Measurements from ENCODE around the gene NEUROD6.

Gene NEUROD6

DNA sequence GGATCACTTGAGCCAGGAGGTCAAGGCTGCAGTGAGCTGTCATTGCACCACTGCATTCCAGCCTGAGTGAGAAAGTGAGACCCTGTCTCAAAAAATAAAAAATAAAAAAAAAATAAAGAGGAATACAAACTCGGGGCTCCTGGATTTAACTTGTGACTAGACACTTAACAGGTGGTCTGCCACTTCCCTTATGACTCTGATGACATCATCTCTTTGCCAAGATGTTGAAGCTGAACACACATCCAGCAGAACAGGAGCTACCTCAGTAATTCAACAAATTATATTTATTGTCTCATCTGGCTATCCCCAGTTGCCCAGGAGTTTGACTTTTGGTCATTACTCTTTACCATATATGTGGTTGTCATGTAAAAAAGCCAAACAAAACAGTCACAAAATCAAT, 35.3 kb downstream of the NEUROD6 start:
- Histone ChIP-seq H3K4me1 (ENCODE audit: low read length) (no peaks in the 10 kb centered on the region), H3K4me3 (ENCODE audit: low read length) (no peak overlapping the region), H3K9me3 (replicated peaks; ENCODE audit: insufficient read depth, low read length) (no peaks in the 10 kb centered on the region), H3K27ac (ENCODE audit: low read length) (no peak overlapping the region), H3K4me2 (ENCODE audit: low read depth, low read length) (no peak overlapping the region), H3K36me3 (replicated peaks; ENCODE audit: insufficient read depth, low read length) (no peaks in the 10 kb centered on the region), H3K9me2 (replicated peaks; ENCODE audit: insufficient read depth, low read length) (no peaks in the 10 kb centered on the region), H2AFZ (ENCODE audit: low read length) (no peak overlapping the region), H3F3A (ENCODE audit: insufficient read depth, low read length) (no peaks in the 10 kb centered on the region), H3K27me3 (replicated peaks; ENCODE audit: insufficient read depth, low read length) (no peaks in the 10 kb centered on the region), H4K20me1 (ENCODE audit: insufficient read depth, low read length) (no peaks in the 10 kb centered on the region), H3K79me2 (ENCODE audit: low read length) (no peaks in the 10 kb centered on the region), H3K9ac (ENCODE audit: low read length) (no peak overlapping the region)
- no peak for DNase-seq
- TF ChIP-seq, protein P1, sequence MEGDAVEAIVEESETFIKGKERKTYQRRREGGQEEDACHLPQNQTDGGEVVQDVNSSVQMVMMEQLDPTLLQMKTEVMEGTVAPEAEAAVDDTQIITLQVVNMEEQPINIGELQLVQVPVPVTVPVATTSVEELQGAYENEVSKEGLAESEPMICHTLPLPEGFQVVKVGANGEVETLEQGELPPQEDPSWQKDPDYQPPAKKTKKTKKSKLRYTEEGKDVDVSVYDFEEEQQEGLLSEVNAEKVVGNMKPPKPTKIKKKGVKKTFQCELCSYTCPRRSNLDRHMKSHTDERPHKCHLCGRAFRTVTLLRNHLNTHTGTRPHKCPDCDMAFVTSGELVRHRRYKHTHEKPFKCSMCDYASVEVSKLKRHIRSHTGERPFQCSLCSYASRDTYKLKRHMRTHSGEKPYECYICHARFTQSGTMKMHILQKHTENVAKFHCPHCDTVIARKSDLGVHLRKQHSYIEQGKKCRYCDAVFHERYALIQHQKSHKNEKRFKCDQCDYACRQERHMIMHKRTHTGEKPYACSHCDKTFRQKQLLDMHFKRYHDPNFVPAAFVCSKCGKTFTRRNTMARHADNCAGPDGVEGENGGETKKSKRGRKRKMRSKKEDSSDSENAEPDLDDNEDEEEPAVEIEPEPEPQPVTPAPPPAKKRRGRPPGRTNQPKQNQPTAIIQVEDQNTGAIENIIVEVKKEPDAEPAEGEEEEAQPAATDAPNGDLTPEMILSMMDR (IDR thresholded peaks at IDR 0.05; ENCODE audit: low read length), result no peak
- no peak for TF ChIP-seq EZH2phosphoT487 (IDR thresholded peaks at IDR 0.05; ENCODE audit: low read length)
- TF ChIP-seq EZH2 (optimal IDR thresholded peaks at IDR 0.05; ENCODE audit: low read depth, low read length), result no peak

DNA sequence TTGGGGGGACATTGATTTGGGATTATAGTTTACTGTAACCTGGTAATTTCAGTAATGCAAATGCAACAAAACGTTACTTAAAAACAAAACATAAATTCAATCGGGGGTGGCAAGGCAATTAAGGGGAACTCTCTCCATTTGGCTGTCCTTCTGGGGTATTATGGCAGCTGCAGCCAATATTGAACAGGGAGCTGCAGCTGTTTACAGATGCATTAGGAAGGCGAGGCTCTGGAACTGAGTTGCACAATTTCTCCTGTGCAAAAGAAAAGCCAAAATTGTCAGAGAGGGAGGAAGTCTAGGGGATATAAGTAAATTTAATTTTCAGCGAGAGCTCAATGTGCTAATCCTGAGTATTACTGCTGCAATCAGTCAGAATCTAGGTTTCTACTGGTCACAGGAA, 36.1 kb downstream of the NEUROD6 start:
- no peaks in the 10 kb centered on the region for H3K27me3 ChIP-seq (replicated peaks; ENCODE audit: insufficient read depth, low read length)
- no peak for DNase-seq
- H4K20me1 ChIP-seq (ENCODE audit: insufficient read depth, low read length), result no peaks in the 10 kb centered on the region
- TF ChIP-seq EZH2 (optimal IDR thresholded peaks at IDR 0.05; ENCODE audit: low read depth, low read length), result no peak
- TF ChIP-seq EZH2phosphoT487 (IDR thresholded peaks at IDR 0.05; ENCODE audit: low read length), result no peak
- TF ChIP-seq, protein P1 (IDR thresholded peaks at IDR 0.05; ENCODE audit: low read length), result no peak
- H3K9me2 ChIP-seq (replicated peaks; ENCODE audit: insufficient read depth, low read length), result no peaks in the 10 kb centered on the region
- no peak overlapping the region for H3K4me3 ChIP-seq (ENCODE audit: low read length)
- no peak overlapping the region for H3K4me2 ChIP-seq (ENCODE audit: low read depth, low read length)
- H3K4me1 ChIP-seq (ENCODE audit: low read length), result no peaks in the 10 kb centered on the region
- no peaks in the 10 kb centered on the region for H3K79me2 ChIP-seq (ENCODE audit: low read length)
- H3K27ac ChIP-seq (ENCODE audit: low read length), result no peak overlapping the region
- no peaks in the 10 kb centered on the region for H3K36me3 ChIP-seq (replicated peaks; ENCODE audit: insufficient read depth, low read length)
- H3K9me3 ChIP-seq (replicated peaks; ENCODE audit: insufficient read depth, low read length), result no peaks in the 10 kb centered on the region
- H2AFZ ChIP-seq (ENCODE audit: low read length), result no peak overlapping the region
- H3K9ac ChIP-seq (ENCODE audit: low read length), result no peak overlapping the region
- H3F3A ChIP-seq (ENCODE audit: insufficient read depth, low read length), result no peaks in the 10 kb centered on the region

DNA sequence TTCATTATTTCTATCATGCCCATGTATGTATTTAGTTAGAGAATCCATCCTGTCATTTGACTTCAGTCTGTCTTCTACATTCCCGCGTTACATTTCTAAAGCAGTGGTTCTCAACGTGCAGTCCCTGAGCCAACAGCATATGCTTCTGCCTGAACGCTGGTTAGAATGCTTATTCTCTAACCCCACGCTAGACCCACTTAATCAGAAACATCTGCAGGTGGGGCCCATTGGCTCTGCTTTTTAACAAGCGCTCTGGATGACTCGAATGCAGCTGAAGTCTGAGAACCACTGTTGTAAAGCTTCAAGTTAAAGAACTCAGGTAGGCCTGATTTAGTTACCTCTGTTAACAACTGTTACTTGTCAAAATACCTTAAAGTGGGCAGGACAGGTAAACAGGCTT, 38.2 kb downstream of the NEUROD6 start:
- Histone ChIP-seq H3K27ac (ENCODE audit: low read length) (no peak overlapping the region), H3K9me2 (replicated peaks; ENCODE audit: insufficient read depth, low read length) (no peaks in the 10 kb centered on the region), H3K4me1 (ENCODE audit: low read length) (no peaks in the 10 kb centered on the region), H3K4me3 (ENCODE audit: low read length) (no peak overlapping the region), H3K79me2 (ENCODE audit: low read length) (no peaks in the 10 kb centered on the region), H2AFZ (ENCODE audit: low read length) (no peak overlapping the region), H3K36me3 (replicated peaks; ENCODE audit: insufficient read depth, low read length) (no peaks in the 10 kb centered on the region), H3K9me3 (replicated peaks; ENCODE audit: insufficient read depth, low read length) (no peaks in the 10 kb centered on the region), H3K27me3 (replicated peaks; ENCODE audit: insufficient read depth, low read length) (no peaks in the 10 kb centered on the region), H3K4me2 (ENCODE audit: low read depth, low read length) (no peak overlapping the region), H4K20me1 (ENCODE audit: insufficient read depth, low read length) (no peaks in the 10 kb centered on the region), H3F3A (ENCODE audit: insufficient read depth, low read length) (no peaks in the 10 kb centered on the region), H3K9ac (ENCODE audit: low read length) (no peak overlapping the region)
- TF ChIP-seq EZH2 (optimal IDR thresholded peaks at IDR 0.05; ENCODE audit: low read depth, low read length) (no peak), EZH2phosphoT487 (IDR thresholded peaks at IDR 0.05; ENCODE audit: low read length) (no peak)
- TF ChIP-seq, protein P1 (IDR thresholded peaks at IDR 0.05; ENCODE audit: low read length), result no peak
- no peak for DNase-seq
